ENCODE measurements around the gene ODAD4. TPM values are rescaled to one million over a fixed set of nuclear protein-coding genes. Genes with fewer than 3 reads are reported as not detected.

ODAD4 gene
- total RNA-seq, 3 donors from 2014 or later (not counting 1 experiment from before 2014, with no cell fraction given) = 0.70 to 2.9 (median 0.95) TPM

DNA sequence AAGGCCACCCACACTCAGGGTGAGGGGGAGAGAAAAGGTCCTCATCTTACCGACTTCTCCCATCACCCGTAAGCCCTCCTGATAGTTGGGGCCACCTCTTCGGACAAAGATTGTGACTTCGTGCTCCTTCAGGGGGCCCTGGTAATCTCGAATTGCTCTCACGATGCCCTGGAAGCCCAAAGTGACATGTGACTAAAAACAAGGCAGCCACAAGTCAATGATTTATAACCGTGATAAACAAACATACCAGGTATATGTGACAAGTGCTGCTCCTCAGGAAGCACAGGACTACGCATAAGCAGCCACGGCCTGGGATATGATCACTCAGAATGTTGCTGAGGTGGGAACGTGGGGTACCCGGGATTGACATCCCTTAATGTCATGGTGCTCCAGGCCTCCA is 28.8 kb upstream of the ODAD4 start:
- Histone ChIP-seq H3K4me3 (ENCODE audit: low read length) (no peak overlapping the region), H3K27ac (ENCODE audit: low read length) (no peak overlapping the region), H3K4me1 (ENCODE audit: control insufficient read depth, insufficient read depth, low read length) (no peaks in the 10 kb centered on the region), H3K36me3 (ENCODE audit: control insufficient read depth, insufficient read depth, low read length) (peaks cover 80% of the 10 kb centered on the region), H3K27me3 (ENCODE audit: control insufficient read depth, insufficient read depth, low read length) (no peaks in the 10 kb centered on the region), H3K9me3 (ENCODE audit: control insufficient read depth, insufficient read depth, low read length) (no peaks in the 10 kb centered on the region)
- no peaks in the 10 kb centered on the region for H3K27me3 Mint-ChIP-seq (ENCODE audit: low read depth in 2 of 2)
- H3K4me3 Mint-ChIP-seq = no peak overlapping the region
- H3K36me3 Mint-ChIP-seq = peaks cover 24% of the 10 kb centered on the region
- no peak overlapping the region for H3K27ac Mint-ChIP-seq
- peaks cover 0 to 4% of the 10 kb centered on the region in 2 donors for H3K4me1 Mint-ChIP-seq
- no peak for ATAC-seq
- TF ChIP-seq CTCF (IDR thresholded peaks at IDR 0.05) = no peak
- H3K9me3 Mint-ChIP-seq = no peaks in the 10 kb centered on the region
- 88% methylated on average over 11 of the region's 11 CpGs for WGBS (ENCODE audit: insufficient coverage)
- DNase-seq = no peak
- intact Hi-C loops (cut with micrococcal nuclease) = no loop called here

GRCh38 chr17:41904242-41904841 is 26.1 kb upstream of the ODAD4 start:
- no peak overlapping the region for H3K27ac Mint-ChIP-seq
- H3K4me1 Mint-ChIP-seq = peaks cover 0 to 8% of the 10 kb centered on the region in 2 donors
- H3K4me3 ChIP-seq (ENCODE audit: low read length) = no peak overlapping the region
- peaks cover 82% of the 10 kb centered on the region for H3K36me3 ChIP-seq (ENCODE audit: control insufficient read depth, insufficient read depth, low read length)
- WGBS (ENCODE audit: insufficient coverage) = 93% methylated on average over 7 of the region's 7 CpGs
- peaks cover 22% of the 10 kb centered on the region for H3K36me3 Mint-ChIP-seq
- DNase-seq = no peak
- TF ChIP-seq CTCF (IDR thresholded peaks at IDR 0.05) = no peak
- H3K9me3 Mint-ChIP-seq = no peaks in the 10 kb centered on the region
- no peaks in the 10 kb centered on the region for H3K4me1 ChIP-seq (ENCODE audit: control insufficient read depth, insufficient read depth, low read length)
- no peaks in the 10 kb centered on the region for H3K27me3 Mint-ChIP-seq (ENCODE audit: low read depth in 2 of 2)
- no peaks in the 10 kb centered on the region for H3K27me3 ChIP-seq (ENCODE audit: control insufficient read depth, insufficient read depth, low read length)
- intact Hi-C loops (cut with micrococcal nuclease) = no loop called here
- no peak overlapping the region for H3K27ac ChIP-seq (ENCODE audit: low read length)
- H3K9me3 ChIP-seq (ENCODE audit: control insufficient read depth, insufficient read depth, low read length) = no peaks in the 10 kb centered on the region
- no peak overlapping the region for H3K4me3 Mint-ChIP-seq
- no peak for ATAC-seq

DNA sequence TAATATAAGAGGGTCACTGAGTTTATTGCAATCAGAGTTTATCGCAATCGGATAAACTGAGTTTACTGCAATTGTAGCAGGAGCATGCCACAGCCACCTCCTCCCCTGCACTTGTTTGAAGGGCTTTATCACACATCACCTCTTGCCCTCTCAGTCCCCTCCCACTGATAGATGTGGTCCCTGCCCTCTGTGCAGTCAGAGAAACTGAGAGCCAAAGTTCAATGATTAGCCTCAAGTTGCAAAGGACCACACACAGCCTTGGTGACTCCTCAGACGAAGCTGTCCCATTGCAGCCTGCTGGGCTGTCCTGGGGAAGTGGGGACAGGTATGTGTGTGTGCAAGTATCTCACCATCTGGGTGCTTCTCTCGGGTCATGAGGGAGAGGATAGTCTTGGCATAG is 25.2 kb upstream of the ODAD4 start:
- DNase-seq = no peak
- Mint-ChIP-seq H3K4me3 (no peak overlapping the region), H3K27ac (no peak overlapping the region), H3K36me3 (peaks cover 18% of the 10 kb centered on the region), H3K27me3 (ENCODE audit: low read depth in 2 of 2) (no peaks in the 10 kb centered on the region), H3K9me3 (no peaks in the 10 kb centered on the region), H3K4me1 (peaks cover 0 to 8% of the 10 kb centered on the region in 2 donors)
- Histone ChIP-seq H3K36me3 (ENCODE audit: control insufficient read depth, insufficient read depth, low read length) (peaks cover 83% of the 10 kb centered on the region), H3K27ac (ENCODE audit: low read length) (no peak overlapping the region), H3K4me1 (ENCODE audit: control insufficient read depth, insufficient read depth, low read length) (no peaks in the 10 kb centered on the region), H3K9me3 (ENCODE audit: control insufficient read depth, insufficient read depth, low read length) (no peaks in the 10 kb centered on the region), H3K4me3 (ENCODE audit: low read length) (no peak overlapping the region), H3K27me3 (ENCODE audit: control insufficient read depth, insufficient read depth, low read length) (no peaks in the 10 kb centered on the region)
- intact Hi-C loops (cut with micrococcal nuclease) = no loop called here
- WGBS (ENCODE audit: insufficient coverage) = 97% methylated on average over 4 of the region's 4 CpGs
- no peak for TF ChIP-seq CTCF (IDR thresholded peaks at IDR 0.05)
- ATAC-seq = no peak

All from natural killer cell (primary cell).